Trophoblast cell (in vitro differentiated cells and primary cell): ENCODE data around the gene CFTR. TPM values are rescaled to one million over a fixed set of nuclear protein-coding genes. Genes with fewer than 3 reads are reported as not detected.

Experiments
- DNase-seq, 2 donors: peaks; one replicate each; pipeline ENCODE4 v3.0.0-alpha.2; 2016
- H2AFZ ChIP-seq: 2 replicates; pipeline ENCODE4 v1.6.1; 2013; ENCODE audit warnings: low read length, moderate library complexity, mild to moderate bottlenecking; ENCODE audit not compliant: insufficient read depth, poor library complexity
- H2AK5ac ChIP-seq: 2 replicates; pipeline ENCODE4 v1.6.1; 2013; ENCODE audit warnings: mild to moderate bottlenecking, low read length
- H2BK120ac ChIP-seq: 2 replicates; pipeline ENCODE4 v1.6.1; 2013; ENCODE audit warnings: low read length, mild to moderate bottlenecking, moderate library complexity; ENCODE audit not compliant: insufficient read depth, poor library complexity
- H2BK12ac ChIP-seq: 2 replicates; pipeline ENCODE4 v1.6.1; 2013; ENCODE audit warnings: mild to moderate bottlenecking, low read length, moderate library complexity
- H2BK5ac ChIP-seq: 2 replicates; pipeline ENCODE4 v1.6.1; 2013; ENCODE audit warnings: low read length, low read depth, moderate library complexity, mild to moderate bottlenecking; ENCODE audit not compliant: poor library complexity
- H3K14ac ChIP-seq: 2 replicates; pipeline ENCODE4 v1.6.1; 2013; ENCODE audit warnings: mild to moderate bottlenecking, low read length
- H3K18ac ChIP-seq: 2 replicates; pipeline ENCODE4 v1.6.1; 2013; ENCODE audit warnings: mild to moderate bottlenecking, low read length
- H3K23ac ChIP-seq: 2 replicates; pipeline ENCODE4 v1.6.1; 2013; ENCODE audit warnings: low read length
- H3K27ac ChIP-seq: 2 replicates; pipeline ENCODE4 v1.5.1; 2013; ENCODE audit warnings: low read depth, mild to moderate bottlenecking, inconsistent platforms, low read length, moderate library complexity
- H3K27me3 ChIP-seq: 2 replicates; pipeline ENCODE4 v1.6.1; 2013; ENCODE audit warnings: inconsistent platforms, mild to moderate bottlenecking, low read length, moderate library complexity; ENCODE audit not compliant: insufficient read depth
- H3K36me3 ChIP-seq, 2 experiments: 1 replicate in 1 of 2; 2 replicates in 1 of 2; pipeline ENCODE4 v1.6.1; 2013; ENCODE audit warnings: low read length in 2 of 2, mild to moderate bottlenecking in 2 of 2, moderate library complexity in 1 of 2; ENCODE audit not compliant: insufficient read depth in 2 of 2, control insufficient read depth in 1 of 2
- H3K4ac ChIP-seq: 2 replicates; pipeline ENCODE4 v1.6.1; 2013; ENCODE audit warnings: low read depth, mild to moderate bottlenecking, low read length, moderate library complexity
- H3K4me1 ChIP-seq, 2 experiments: 1 replicate in 1 of 2; 2 replicates in 1 of 2; pipeline ENCODE4 v1.6.1; 2013; ENCODE audit warnings: low read length in 2 of 2, mild to moderate bottlenecking in 2 of 2, moderate library complexity in 1 of 2; ENCODE audit not compliant: insufficient read depth in 2 of 2, control insufficient read depth in 1 of 2
- H3K4me2 ChIP-seq: 2 replicates; pipeline ENCODE4 v1.6.1; 2013; ENCODE audit warnings: inconsistent platforms, mild to moderate bottlenecking, low read length, moderate library complexity
- H3K4me3 ChIP-seq: 2 replicates; pipeline ENCODE4 v1.5.1; 2013; ENCODE audit warnings: mild to moderate bottlenecking, low read depth, low read length, inconsistent platforms
- H3K79me1 ChIP-seq: one replicate; pipeline ENCODE4 v1.6.1; 2013; ENCODE audit warnings: low read length
- H3K79me2 ChIP-seq: 2 replicates; pipeline ENCODE4 v1.6.1; 2013; ENCODE audit warnings: low read length, mild to moderate bottlenecking; ENCODE audit not compliant: control insufficient read depth, insufficient read depth, poor library complexity
- H3K9ac ChIP-seq: 2 replicates; pipeline ENCODE4 v1.6.1; 2013; ENCODE audit warnings: mild to moderate bottlenecking, low read length
- H3K9me3 ChIP-seq: 2 replicates; pipeline ENCODE4 v1.6.1; 2013; ENCODE audit warnings: low read depth, mild to moderate bottlenecking, control low read depth, inconsistent platforms, low read length; ENCODE audit not compliant: insufficient read depth
- H4K12ac ChIP-seq: 2 replicates; pipeline ENCODE4 v1.6.1; 2013; ENCODE audit warnings: low read depth, mild to moderate bottlenecking, low read length, moderate library complexity
- H4K8ac ChIP-seq: 2 replicates; pipeline ENCODE4 v1.6.1; 2013; ENCODE audit warnings: low read depth, mild to moderate bottlenecking, low read length, moderate library complexity
- H4K91ac ChIP-seq: one replicate; pipeline ENCODE4 v1.6.1; 2013; ENCODE audit warnings: low read depth, mild to moderate bottlenecking, low read length, moderate library complexity
- WGBS: extraction: QIAGEN DNeasy Blood & Tissue Kit; methylation state at CpG from one replicate; pipeline ENCODE4 v1.1.7; 2013; ENCODE audit warnings: missing lambda C conversion rate; ENCODE audit not compliant: insufficient read length, insufficient coverage; ENCODE audit errors: extremely low coverage; 5-methylcytosine and 5-hydroxymethylcytosine counted together
- polyA plus RNA-seq: library from polyadenylated mRNA; stranded (reverse); fragments of 200-250 nt; gene quantifications from 2 replicates; pipeline ENCODE4 v1.2.3, GENCODE V29; 2013

Gene CFTR
- 0.32 and 0.34 TPM in 2 replicates for polyA plus RNA-seq

GRCh38 chr7:117479225-117480054 is at the start of gene CFTR:
TSS of gene CFTR (plus strand) at chr7:117480025. CDS start at chr7:117480095, 70 bp downstream.
- peaks cover 0 to 3% of the 10 kb centered on the region in 2 experiments for H3K4me1 ChIP-seq
- no peak within 1 kb of the TSS for H4K8ac ChIP-seq
- no peak within 1 kb of the TSS for H4K91ac ChIP-seq
- no peak within 1 kb of the TSS for H2AK5ac ChIP-seq
- no peaks in the 10 kb centered on the region for H3K36me3 ChIP-seq
- no peak within 1 kb of the TSS for H2BK12ac ChIP-seq
- no peak within 1 kb of the TSS for H3K14ac ChIP-seq
- no peak within 1 kb of the TSS for H3K23ac ChIP-seq
- WGBS, result no CpG with 5 or more reads among the region's 45 CpGs
- no peak within 1 kb of the TSS for H2BK120ac ChIP-seq
- H3K4me2 ChIP-seq, result peak within 1 kb of the TSS; percentile 84
- no peak within 1 kb of the TSS for H3K9ac ChIP-seq
- H2BK5ac ChIP-seq, result no peak within 1 kb of the TSS
- H3K79me1 ChIP-seq, result no peaks in the 10 kb centered on the region
- H3K27ac ChIP-seq, result no peak within 1 kb of the TSS
- H3K27me3 ChIP-seq, result peaks cover 10% of the 10 kb centered on the region
- no peak within 1 kb of the TSS for H3K18ac ChIP-seq
- H3K4me3 ChIP-seq, result peak within 1 kb of the TSS; percentile 76
- H4K12ac ChIP-seq, result no peak within 1 kb of the TSS
- H3K4ac ChIP-seq, result no peak within 1 kb of the TSS
- peak within 1 kb of the TSS; percentile 50 for H2AFZ ChIP-seq
- no peaks in the 10 kb centered on the region for H3K9me3 ChIP-seq
- H3K79me2 ChIP-seq, result no peaks in the 10 kb centered on the region
- DNase-seq, result peak in 1 of 2 donors; percentile 4

- no CpG with 5 or more reads among the region's 2 CpGs for WGBS
- Histone ChIP-seq H3K9me3 (no peaks in the 10 kb centered on the region), H3K4me2 (no peak overlapping the region), H3K14ac (no peak overlapping the region), H3K27me3 (no peaks in the 10 kb centered on the region), H3K36me3 (no peaks in the 10 kb centered on the region), H3K4me1 (no peaks in the 10 kb centered on the region), H2BK120ac (no peak overlapping the region), H4K8ac (no peak overlapping the region), H2BK5ac (no peak overlapping the region), H2AFZ (no peak overlapping the region), H3K79me2 (no peaks in the 10 kb centered on the region), H4K12ac (no peak overlapping the region), H3K79me1 (no peaks in the 10 kb centered on the region), H2BK12ac (no peak overlapping the region), H3K27ac (no peak overlapping the region), H3K18ac (no peak overlapping the region), H3K23ac (no peak overlapping the region), H3K9ac (no peak overlapping the region), H3K4ac (no peak overlapping the region), H3K4me3 (no peak overlapping the region), H2AK5ac (no peak overlapping the region), H4K91ac (no peak overlapping the region)
- DNase-seq, result peak in 1 of 2 donors; percentile 12
Observed at GRCh38 chr7:117435475-117436043, 44.3 kb upstream of the CFTR start.

- Histone ChIP-seq H3K79me1 (no peaks in the 10 kb centered on the region), H3K9me3 (no peaks in the 10 kb centered on the region), H3K4ac (no peak overlapping the region), H4K91ac (no peak overlapping the region), H2AFZ (no peak overlapping the region), H3K14ac (no peak overlapping the region), H3K4me2 (no peak overlapping the region), H4K12ac (no peak overlapping the region), H3K79me2 (no peaks in the 10 kb centered on the region), H3K9ac (no peak overlapping the region), H2BK5ac (no peak overlapping the region), H3K27ac (no peak overlapping the region), H3K4me3 (no peak overlapping the region), H2BK120ac (no peak overlapping the region), H3K4me1 (no peaks in the 10 kb centered on the region), H2BK12ac (no peak overlapping the region), H3K23ac (no peak overlapping the region), H4K8ac (no peak overlapping the region), H2AK5ac (no peak overlapping the region), H3K18ac (no peak overlapping the region), H3K36me3 (peaks cover 0 to 2% of the 10 kb centered on the region in 2 experiments), H3K27me3 (no peaks in the 10 kb centered on the region)
- WGBS, result no CpG with 5 or more reads among the region's 1 CpG
- DNase-seq, result no peak
Observed at GRCh38 chr7:117444646-117445045, 35.2 kb upstream of the CFTR start.

GRCh38 chr7:117445206-117445605 is 34.6 kb upstream of the CFTR start:
- H2BK120ac ChIP-seq, result no peak overlapping the region
- no peaks in the 10 kb centered on the region for H3K9me3 ChIP-seq
- no peak overlapping the region for H4K91ac ChIP-seq
- peak; percentile 75 to 79 for DNase-seq
- no peak overlapping the region for H2BK12ac ChIP-seq
- H3K4me3 ChIP-seq, result no peak overlapping the region
- no peaks in the 10 kb centered on the region for H3K79me2 ChIP-seq
- H3K18ac ChIP-seq, result no peak overlapping the region
- H4K12ac ChIP-seq, result no peak overlapping the region
- H3K23ac ChIP-seq, result no peak overlapping the region
- no peak overlapping the region for H3K9ac ChIP-seq
- no peak overlapping the region for H3K14ac ChIP-seq
- H4K8ac ChIP-seq, result no peak overlapping the region
- H3K27me3 ChIP-seq, result no peaks in the 10 kb centered on the region
- H3K4me1 ChIP-seq, result no peaks in the 10 kb centered on the region
- peaks cover 0 to 2% of the 10 kb centered on the region in 2 experiments for H3K36me3 ChIP-seq
- H3K27ac ChIP-seq, result no peak overlapping the region
- H3K4ac ChIP-seq, result no peak overlapping the region
- H2BK5ac ChIP-seq, result no peak overlapping the region
- no peak overlapping the region for H2AFZ ChIP-seq
- H3K79me1 ChIP-seq, result no peaks in the 10 kb centered on the region
- H3K4me2 ChIP-seq, result no peak overlapping the region
- no CpG with 5 or more reads among the region's 1 CpG for WGBS
- H2AK5ac ChIP-seq, result no peak overlapping the region
